ENCODE data around the gene CYTIP.

CYTIP gene

DNA sequence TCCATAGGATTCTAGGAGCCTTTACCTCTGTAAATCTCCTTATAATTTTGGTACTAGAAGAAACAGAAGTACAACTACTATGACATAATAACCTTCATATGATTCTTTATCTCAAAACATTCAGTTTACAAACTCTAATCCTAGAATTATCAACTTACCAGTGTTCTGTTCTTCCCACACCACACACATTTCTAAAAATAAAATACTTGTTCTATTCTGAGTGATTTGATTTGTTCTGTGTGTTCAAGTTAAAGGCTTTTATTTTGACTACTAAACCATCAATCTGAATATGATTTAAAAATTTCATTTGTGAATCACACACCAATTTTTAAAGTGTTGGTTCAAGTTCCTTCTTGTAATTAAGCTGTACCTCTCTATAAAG is 16.0 kb downstream of the CYTIP start:
- Histone ChIP-seq H3K4me3 (ENCODE audit: low read depth, low read length) (no peak overlapping the region), H3K27ac (no peak overlapping the region), H3K36me3 (no peaks in the 10 kb centered on the region), H3K9me3 (ENCODE audit: severe bottlenecking) (peaks cover 3% of the 10 kb centered on the region), H3K27me3 (ENCODE audit: insufficient read depth, low read depth, severe bottlenecking) (no peaks in the 10 kb centered on the region)
- no peak for DNase-seq
- TF ChIP-seq, protein P1, sequence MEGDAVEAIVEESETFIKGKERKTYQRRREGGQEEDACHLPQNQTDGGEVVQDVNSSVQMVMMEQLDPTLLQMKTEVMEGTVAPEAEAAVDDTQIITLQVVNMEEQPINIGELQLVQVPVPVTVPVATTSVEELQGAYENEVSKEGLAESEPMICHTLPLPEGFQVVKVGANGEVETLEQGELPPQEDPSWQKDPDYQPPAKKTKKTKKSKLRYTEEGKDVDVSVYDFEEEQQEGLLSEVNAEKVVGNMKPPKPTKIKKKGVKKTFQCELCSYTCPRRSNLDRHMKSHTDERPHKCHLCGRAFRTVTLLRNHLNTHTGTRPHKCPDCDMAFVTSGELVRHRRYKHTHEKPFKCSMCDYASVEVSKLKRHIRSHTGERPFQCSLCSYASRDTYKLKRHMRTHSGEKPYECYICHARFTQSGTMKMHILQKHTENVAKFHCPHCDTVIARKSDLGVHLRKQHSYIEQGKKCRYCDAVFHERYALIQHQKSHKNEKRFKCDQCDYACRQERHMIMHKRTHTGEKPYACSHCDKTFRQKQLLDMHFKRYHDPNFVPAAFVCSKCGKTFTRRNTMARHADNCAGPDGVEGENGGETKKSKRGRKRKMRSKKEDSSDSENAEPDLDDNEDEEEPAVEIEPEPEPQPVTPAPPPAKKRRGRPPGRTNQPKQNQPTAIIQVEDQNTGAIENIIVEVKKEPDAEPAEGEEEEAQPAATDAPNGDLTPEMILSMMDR (IDR thresholded peaks at IDR 0.05; ENCODE audit: low read depth, low read length): no peak

DNA sequence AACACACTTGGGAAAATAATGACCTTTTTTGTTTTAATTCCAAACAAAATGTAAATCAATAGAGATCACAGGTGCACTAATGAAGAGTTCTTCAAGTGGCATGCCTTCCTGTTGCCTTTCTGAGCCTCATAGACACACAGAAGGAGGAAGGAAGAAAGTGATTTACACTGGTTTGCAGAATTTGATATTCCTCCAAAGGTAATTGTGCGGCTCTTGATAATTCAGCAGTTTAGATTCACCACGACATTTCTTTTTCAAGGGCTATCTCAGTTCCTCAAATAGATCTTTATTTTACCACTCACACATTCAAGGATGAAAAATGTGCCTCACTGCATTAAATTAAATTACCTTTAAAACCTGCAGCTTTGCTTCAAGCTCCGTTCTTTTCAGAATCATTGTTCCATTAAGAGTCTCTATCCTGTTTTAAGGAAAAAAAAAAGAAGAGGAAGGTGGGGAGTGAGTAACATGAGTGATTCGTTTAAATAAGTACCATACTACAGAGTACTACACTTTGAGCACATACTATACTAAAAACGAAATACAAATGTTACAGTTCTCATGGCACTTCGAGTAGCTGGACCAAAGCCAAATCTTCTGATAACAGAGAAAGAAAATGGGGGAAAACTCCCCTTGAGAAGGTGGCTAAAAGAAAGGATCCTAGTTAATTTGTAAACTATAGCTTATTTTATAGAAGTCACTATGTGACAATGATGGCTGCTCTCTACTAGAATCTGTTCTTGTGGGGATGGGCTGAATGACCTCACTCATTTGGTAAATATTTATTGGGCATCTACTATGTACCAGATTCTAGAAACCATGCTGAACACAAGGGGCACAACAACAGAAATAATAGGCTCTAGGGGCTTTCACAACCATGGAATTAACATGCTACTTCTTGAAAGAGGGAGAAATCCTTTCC is 16.6 kb downstream of the CYTIP start:
- Histone ChIP-seq H3K27me3 (ENCODE audit: insufficient read depth, low read depth, severe bottlenecking) (no peaks in the 10 kb centered on the region), H3K9me3 (ENCODE audit: severe bottlenecking) (peaks cover 3% of the 10 kb centered on the region), H3K27ac (no peak overlapping the region), H3K36me3 (no peaks in the 10 kb centered on the region), H3K4me3 (ENCODE audit: low read depth, low read length) (no peak overlapping the region)
- TF ChIP-seq, protein P1 (IDR thresholded peaks at IDR 0.05; ENCODE audit: low read depth, low read length): no peak
- DNase-seq: no peak

DNA sequence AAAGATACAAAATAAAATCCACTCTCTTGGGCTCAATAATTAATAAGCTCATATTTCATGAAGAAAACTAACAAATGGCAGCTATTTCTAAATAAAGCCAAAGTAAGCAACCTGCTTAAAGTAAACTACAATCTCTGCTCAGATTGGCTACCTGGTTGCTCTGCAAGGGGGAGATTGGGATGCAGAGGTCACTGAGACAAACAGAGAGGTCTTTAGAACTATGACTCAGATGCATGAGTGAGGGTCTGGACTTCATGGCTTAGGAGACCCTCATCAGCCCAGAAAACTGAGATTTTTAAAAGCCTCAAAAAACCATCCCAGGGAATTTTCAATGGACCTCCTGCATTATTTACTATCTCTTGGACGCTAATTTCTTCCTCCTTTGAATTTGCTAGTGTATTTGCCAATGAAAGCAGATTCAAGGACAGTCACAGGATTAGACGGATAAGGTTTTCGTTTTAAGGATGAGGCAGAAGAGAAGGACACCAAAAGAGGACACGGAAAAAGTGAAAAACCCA is 17.4 kb downstream of the CYTIP start:
- TF ChIP-seq, protein P1 (IDR thresholded peaks at IDR 0.05; ENCODE audit: low read depth, low read length): no peak
- H3K27ac ChIP-seq: no peak overlapping the region
- no peak overlapping the region for H3K4me3 ChIP-seq (ENCODE audit: low read depth, low read length)
- H3K27me3 ChIP-seq (ENCODE audit: insufficient read depth, low read depth, severe bottlenecking): no peaks in the 10 kb centered on the region
- no peak for DNase-seq
- peaks cover 3% of the 10 kb centered on the region for H3K9me3 ChIP-seq (ENCODE audit: severe bottlenecking)
- no peaks in the 10 kb centered on the region for H3K36me3 ChIP-seq

DNA sequence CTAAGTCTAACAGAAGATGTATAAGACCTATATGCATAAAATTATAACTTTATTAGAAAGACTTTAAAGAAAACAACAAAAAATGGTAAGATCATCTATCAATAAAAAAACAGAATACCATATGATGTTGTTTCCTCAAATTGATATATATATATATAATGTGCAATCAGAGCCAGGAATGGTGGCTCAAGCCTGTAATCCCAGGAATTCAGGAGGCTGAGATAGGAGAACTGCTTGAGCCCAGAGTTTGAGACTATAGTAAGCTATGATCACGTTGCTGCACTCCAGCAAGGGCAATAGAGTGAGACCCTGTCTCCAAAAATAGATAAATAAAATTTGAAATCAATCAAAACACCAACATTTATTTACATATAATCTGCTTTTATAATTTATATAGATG is 19.5 kb downstream of the CYTIP start:
- Histone ChIP-seq H3K9me3 (ENCODE audit: severe bottlenecking) (peaks cover 3% of the 10 kb centered on the region), H3K27ac (no peak overlapping the region), H3K4me3 (ENCODE audit: low read depth, low read length) (no peak overlapping the region), H3K27me3 (ENCODE audit: insufficient read depth, low read depth, severe bottlenecking) (no peaks in the 10 kb centered on the region), H3K36me3 (no peaks in the 10 kb centered on the region)
- TF ChIP-seq, protein P1 (IDR thresholded peaks at IDR 0.05; ENCODE audit: low read depth, low read length): no peak
- DNase-seq: no peak

DNA sequence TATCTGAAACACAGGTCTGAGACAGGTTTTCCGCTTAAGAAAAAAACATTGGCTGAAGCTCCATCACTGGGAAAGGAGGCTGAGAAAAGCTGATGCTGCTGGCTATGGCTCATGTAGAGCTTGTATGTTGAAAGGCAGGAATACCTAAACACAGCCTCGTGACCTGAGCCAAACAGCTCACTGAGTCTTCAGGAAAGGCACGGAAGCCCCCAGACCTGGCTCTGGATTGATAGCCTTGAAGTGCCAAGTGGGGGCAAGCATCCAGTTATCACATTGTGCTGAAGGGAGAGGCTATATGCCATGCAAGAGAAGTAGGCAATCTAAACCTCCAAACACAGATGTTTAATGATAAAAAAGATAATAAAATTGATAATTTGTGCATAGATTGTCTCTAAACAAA is 21.9 kb downstream of the CYTIP start:
- H3K9me3 ChIP-seq (ENCODE audit: severe bottlenecking): peaks cover 3% of the 10 kb centered on the region
- no peaks in the 10 kb centered on the region for H3K36me3 ChIP-seq
- H3K4me3 ChIP-seq (ENCODE audit: low read depth, low read length): no peak overlapping the region
- H3K27me3 ChIP-seq (ENCODE audit: insufficient read depth, low read depth, severe bottlenecking): no peaks in the 10 kb centered on the region
- DNase-seq: no peak
- no peak overlapping the region for H3K27ac ChIP-seq
- TF ChIP-seq, protein P1 (IDR thresholded peaks at IDR 0.05; ENCODE audit: low read depth, low read length): no peak

Data from WERI-Rb-1 (cell line).